MM.1S (cell line): Measurements from ENCODE around the gene MAP3K4.

Source experiments
- CTCF ChIP-seq: fragments of 300-600 bp; sonication (generic); IDR thresholded peaks from 2 replicates; pipeline ENCODE4 v1.5.1; 2016; ENCODE audit warnings: antibody characterized with exemption, low read length, mixed read lengths
- EZH2phosphoT487 ChIP-seq: fragments of 300-600 bp; sonication (generic); IDR thresholded peaks from 2 replicates; pipeline ENCODE4 v1.6.1; 2018; ENCODE audit warnings: antibody characterized with exemption, low read length

- TF ChIP-seq CTCF (no peak), EZH2phosphoT487 (no peak)
Observed at GRCh38 chr6:161057103-161058091, 65.8 kb downstream of the MAP3K4 start.
